NCI-H2107 (cell line): ENCODE results near the gene CUTC.
"Not testable (repeated sequence)": the region's sequence is repeated elsewhere in the genome, so short reads cannot be mapped to it uniquely, and the experiment has no call there.

Experiments
- DNase-seq: peaks from one replicate; lab custom pipeline; 2025; lab: John Stamatoyannopoulos, UW

Gene CUTC

GRCh38 chr10:99742701-99743100, 10.7 kb downstream of the CUTC start:
- no peak for DNase-seq

GRCh38 chr10:99743841-99744240, 11.8 kb downstream of the CUTC start:
- no peak for DNase-seq

GRCh38 chr10:99746166-99746565, 14.1 kb downstream of the CUTC start:
- DNase-seq, result not testable (repeated sequence)

GRCh38 chr10:99748823-99749451, 16.9 kb downstream of the CUTC start:
- no peak for DNase-seq

GRCh38 chr10:99750641-99751040, 18.6 kb downstream of the CUTC start:
- no peak for DNase-seq

GRCh38 chr10:99754670-99755069, 22.6 kb downstream of the CUTC start:
- DNase-seq, result no peak

GRCh38 chr10:99756159-99756558, 24.1 kb downstream of the CUTC start:
- no peak for DNase-seq

- DNase-seq, result no peak
Measured at GRCh38 chr10:99758211-99758891, 26.3 kb downstream of the CUTC start.

GRCh38 chr10:99760321-99760720, 28.3 kb downstream of the CUTC start:
- DNase-seq, result no peak

GRCh38 chr10:99761365-99761764, 29.3 kb downstream of the CUTC start:
- DNase-seq, result no peak

GRCh38 chr10:99765672-99766301, 33.8 kb downstream of the CUTC start:
- no peak for DNase-seq

- DNase-seq, result no peak
Measured at GRCh38 chr10:99766302-99766681, 34.3 kb downstream of the CUTC start.

- DNase-seq, result no peak
Measured at GRCh38 chr10:99767901-99768300, 35.9 kb downstream of the CUTC start.

- DNase-seq, result no peak
Measured at GRCh38 chr10:99768556-99768955, 36.5 kb downstream of the CUTC start.

GRCh38 chr10:99769706-99770105, 37.7 kb downstream of the CUTC start:
- DNase-seq, result no peak

GRCh38 chr10:99770408-99771045, 38.5 kb downstream of the CUTC start:
- DNase-seq, result no peak

- DNase-seq, result no peak
Measured at GRCh38 chr10:99775850-99776249, 43.8 kb downstream of the CUTC start.

- no peak for DNase-seq
Measured at GRCh38 chr10:99777918-99778714, 46.1 kb downstream of the CUTC start.

GRCh38 chr10:99779335-99779734, 47.3 kb downstream of the CUTC start:
- DNase-seq, result no peak

- no peak for DNase-seq
Measured at GRCh38 chr10:99781734-99782429, 49.8 kb downstream of the CUTC start.

GRCh38 chr10:99782447-99783286, 50.6 kb downstream of the CUTC start, which contains the start of gene ABCC2:
Gene ABCC2 (plus strand): TSS chr10:99782640. CDS start chr10:99782845, 205 bp downstream.
- DNase-seq, result no peak
